HL-60 (cell line): Measurements from ENCODE around the gene TENM3.

ENCODE experiments used
- DNase-seq, 2 experiments: peaks; one replicate each; pipeline ENCODE4 v3.0.0-alpha.2; 2010 to 2020; ENCODE audit warnings: low read depth in 1 of 2, low spot score in 1 of 2
- H3K27ac ChIP-seq: fragments of 250-450 bp; sonication (Bioruptor Pico); replicated peaks from 2 replicates; pipeline ENCODE4 v1.5.1; 2020; ENCODE audit warnings: mild to moderate bottlenecking, moderate library complexity
- H3K27me3 ChIP-seq: fragments of 250-450 bp; sonication (Bioruptor Pico); 2 replicates; pipeline ENCODE4 v1.5.1; 2021; ENCODE audit warnings: mild to moderate bottlenecking, moderate library complexity; ENCODE audit not compliant: insufficient read depth, poor library complexity, severe bottlenecking
- H3K4me3 ChIP-seq: replicated peaks from 2 replicates; pipeline ENCODE4 v1.5.1; 2011; ENCODE audit warnings: mild to moderate bottlenecking, control low read depth, low read length; ENCODE audit not compliant: insufficient read depth
- GABPA ChIP-seq: IDR thresholded peaks from 2 replicates; pipeline ENCODE4 v1.6.1; 2012; ENCODE audit warnings: low read depth
- POLR2AphosphoS5 ChIP-seq: IDR thresholded peaks from 2 replicates; pipeline ENCODE4 v1.6.1; 2012; ENCODE audit warnings: low read depth
- SPI1 ChIP-seq: IDR thresholded peaks from 2 replicates; pipeline ENCODE4 v1.6.1; 2012; ENCODE audit warnings: low read depth, mild to moderate bottlenecking, borderline replicate concordance
- TF ChIP-seq, protein P1 (sequence below): IDR thresholded peaks from one replicate; pipeline ENCODE4 v1.5.1; 2011; ENCODE audit warnings: low read length, control low read depth, inconsistent platforms; ENCODE audit not compliant: insufficient read depth
- TF ChIP-seq, protein P2 (sequence below): IDR thresholded peaks from 2 replicates; pipeline ENCODE4 v1.6.1; 2012; ENCODE audit warnings: low read depth; ENCODE audit not compliant: insufficient replicate concordance

Gene TENM3

DNA sequence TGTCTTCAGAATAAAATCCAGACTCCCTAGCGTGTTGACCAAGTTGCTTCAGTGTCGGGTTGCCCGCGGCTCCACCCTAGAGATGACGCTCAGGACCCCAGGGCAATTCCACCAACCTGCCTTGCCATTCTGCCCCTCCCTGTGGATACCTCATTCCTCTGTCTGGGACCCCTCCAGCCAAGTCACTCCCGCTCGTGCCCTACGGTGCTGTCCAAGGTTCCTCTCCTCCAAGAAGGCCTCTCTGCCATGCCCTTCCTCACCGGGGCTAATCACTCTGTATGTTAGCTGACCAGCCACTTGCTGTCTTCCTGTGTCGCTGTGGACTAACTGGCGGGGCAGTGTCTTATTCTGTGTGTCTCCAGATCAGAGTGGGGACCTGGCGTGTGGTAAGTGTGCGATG lies 46.6 kb downstream of the TENM3 start:
- Histone ChIP-seq H3K27ac (no peak overlapping the region), H3K4me3 (no peak overlapping the region), H3K27me3 (no peaks in the 10 kb centered on the region)
- TF ChIP-seq, protein P1, sequence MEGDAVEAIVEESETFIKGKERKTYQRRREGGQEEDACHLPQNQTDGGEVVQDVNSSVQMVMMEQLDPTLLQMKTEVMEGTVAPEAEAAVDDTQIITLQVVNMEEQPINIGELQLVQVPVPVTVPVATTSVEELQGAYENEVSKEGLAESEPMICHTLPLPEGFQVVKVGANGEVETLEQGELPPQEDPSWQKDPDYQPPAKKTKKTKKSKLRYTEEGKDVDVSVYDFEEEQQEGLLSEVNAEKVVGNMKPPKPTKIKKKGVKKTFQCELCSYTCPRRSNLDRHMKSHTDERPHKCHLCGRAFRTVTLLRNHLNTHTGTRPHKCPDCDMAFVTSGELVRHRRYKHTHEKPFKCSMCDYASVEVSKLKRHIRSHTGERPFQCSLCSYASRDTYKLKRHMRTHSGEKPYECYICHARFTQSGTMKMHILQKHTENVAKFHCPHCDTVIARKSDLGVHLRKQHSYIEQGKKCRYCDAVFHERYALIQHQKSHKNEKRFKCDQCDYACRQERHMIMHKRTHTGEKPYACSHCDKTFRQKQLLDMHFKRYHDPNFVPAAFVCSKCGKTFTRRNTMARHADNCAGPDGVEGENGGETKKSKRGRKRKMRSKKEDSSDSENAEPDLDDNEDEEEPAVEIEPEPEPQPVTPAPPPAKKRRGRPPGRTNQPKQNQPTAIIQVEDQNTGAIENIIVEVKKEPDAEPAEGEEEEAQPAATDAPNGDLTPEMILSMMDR = no peak
- TF ChIP-seq, protein P2, sequence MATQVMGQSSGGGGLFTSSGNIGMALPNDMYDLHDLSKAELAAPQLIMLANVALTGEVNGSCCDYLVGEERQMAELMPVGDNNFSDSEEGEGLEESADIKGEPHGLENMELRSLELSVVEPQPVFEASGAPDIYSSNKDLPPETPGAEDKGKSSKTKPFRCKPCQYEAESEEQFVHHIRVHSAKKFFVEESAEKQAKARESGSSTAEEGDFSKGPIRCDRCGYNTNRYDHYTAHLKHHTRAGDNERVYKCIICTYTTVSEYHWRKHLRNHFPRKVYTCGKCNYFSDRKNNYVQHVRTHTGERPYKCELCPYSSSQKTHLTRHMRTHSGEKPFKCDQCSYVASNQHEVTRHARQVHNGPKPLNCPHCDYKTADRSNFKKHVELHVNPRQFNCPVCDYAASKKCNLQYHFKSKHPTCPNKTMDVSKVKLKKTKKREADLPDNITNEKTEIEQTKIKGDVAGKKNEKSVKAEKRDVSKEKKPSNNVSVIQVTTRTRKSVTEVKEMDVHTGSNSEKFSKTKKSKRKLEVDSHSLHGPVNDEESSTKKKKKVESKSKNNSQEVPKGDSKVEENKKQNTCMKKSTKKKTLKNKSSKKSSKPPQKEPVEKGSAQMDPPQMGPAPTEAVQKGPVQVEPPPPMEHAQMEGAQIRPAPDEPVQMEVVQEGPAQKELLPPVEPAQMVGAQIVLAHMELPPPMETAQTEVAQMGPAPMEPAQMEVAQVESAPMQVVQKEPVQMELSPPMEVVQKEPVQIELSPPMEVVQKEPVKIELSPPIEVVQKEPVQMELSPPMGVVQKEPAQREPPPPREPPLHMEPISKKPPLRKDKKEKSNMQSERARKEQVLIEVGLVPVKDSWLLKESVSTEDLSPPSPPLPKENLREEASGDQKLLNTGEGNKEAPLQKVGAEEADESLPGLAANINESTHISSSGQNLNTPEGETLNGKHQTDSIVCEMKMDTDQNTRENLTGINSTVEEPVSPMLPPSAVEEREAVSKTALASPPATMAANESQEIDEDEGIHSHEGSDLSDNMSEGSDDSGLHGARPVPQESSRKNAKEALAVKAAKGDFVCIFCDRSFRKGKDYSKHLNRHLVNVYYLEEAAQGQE = peak; percentile 49
- TF ChIP-seq SPI1 = no peak
- no peak for DNase-seq

DNA sequence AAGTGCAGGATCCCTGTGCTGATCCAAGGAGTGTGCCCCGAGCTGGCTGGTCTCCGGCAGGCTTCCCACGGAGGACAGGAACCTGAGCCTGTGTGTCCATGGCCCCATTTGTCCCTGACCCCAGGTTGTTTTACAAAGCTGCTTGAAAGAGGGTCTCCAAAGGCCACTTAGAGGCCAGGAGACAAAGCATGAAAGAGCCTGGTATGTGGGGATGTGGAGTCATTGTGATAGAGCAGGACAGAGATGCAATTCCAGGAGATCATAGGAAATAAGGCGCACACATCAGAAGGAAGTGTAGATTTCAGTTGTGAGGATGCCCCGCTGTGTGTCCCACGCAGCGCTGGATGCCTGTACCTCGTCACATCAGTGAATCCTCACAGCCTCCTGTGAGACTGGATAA lies 48.0 kb downstream of the TENM3 start:
- DNase-seq = no peak
- Histone ChIP-seq H3K4me3 (no peak overlapping the region), H3K27ac (no peak overlapping the region), H3K27me3 (no peaks in the 10 kb centered on the region)
- TF ChIP-seq POLR2AphosphoS5 = no peak
- TF ChIP-seq, protein P2 = no peak
- TF ChIP-seq, protein P1 = no peak
- no peak for TF ChIP-seq SPI1
- TF ChIP-seq GABPA = no peak

DNA sequence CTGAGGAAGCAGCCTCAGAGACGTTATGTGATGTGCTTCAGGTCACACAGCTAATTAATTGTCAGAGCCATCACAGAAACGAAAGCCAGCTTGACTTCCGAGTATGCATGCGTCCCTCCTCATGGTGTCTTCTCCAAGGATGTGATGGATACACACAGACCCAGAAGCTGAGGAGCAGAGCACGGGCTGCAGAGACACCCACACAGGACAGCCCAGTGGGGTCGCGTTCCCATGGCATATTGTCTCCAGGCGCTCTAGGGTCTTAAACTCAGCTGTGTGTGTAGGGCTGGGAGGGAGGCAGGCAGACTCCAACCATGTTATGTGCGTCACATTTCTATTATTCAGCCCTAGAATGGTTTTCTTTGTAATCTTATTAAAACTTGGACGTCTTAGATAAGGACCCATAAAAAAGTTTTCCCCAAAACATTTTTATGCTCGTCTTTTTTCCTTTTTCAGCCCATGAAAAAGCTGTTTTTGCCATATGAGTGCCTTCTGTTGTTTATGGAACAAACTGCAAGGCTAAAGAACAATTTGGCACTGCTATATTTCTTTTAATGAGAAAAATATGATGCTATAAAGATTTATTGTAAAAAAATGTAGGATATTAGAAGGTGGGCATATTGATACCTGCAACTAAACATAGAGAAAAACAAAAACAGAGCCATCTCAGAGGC lies 48.5 kb downstream of the TENM3 start:
- TF ChIP-seq, protein P2 = no peak
- TF ChIP-seq SPI1 = no peak
- TF ChIP-seq, protein P1 = no peak
- no peak for DNase-seq
- Histone ChIP-seq H3K27ac (no peak overlapping the region), H3K4me3 (no peak overlapping the region), H3K27me3 (no peaks in the 10 kb centered on the region)
